ENCODE results near the gene TBCD.

The TBCD gene

GRCh38 chr17:82845163-82845807, 93.4 kb downstream of the TBCD start:
- Histone ChIP-seq H3K9me3 (replicated peaks; ENCODE audit: insufficient read depth, low read length) (no peaks in the 10 kb centered on the region), H3K36me3 (replicated peaks; ENCODE audit: insufficient read depth, low read length) (no peaks in the 10 kb centered on the region), H4K20me1 (ENCODE audit: insufficient read depth, low read length) (no peaks in the 10 kb centered on the region), H3K4me1 (ENCODE audit: low read length) (no peaks in the 10 kb centered on the region), H3K27ac (ENCODE audit: low read length) (no peak overlapping the region), H3K4me2 (ENCODE audit: low read depth, low read length) (no peak overlapping the region), H3K9me2 (replicated peaks; ENCODE audit: insufficient read depth, low read length) (no peaks in the 10 kb centered on the region), H3F3A (ENCODE audit: insufficient read depth, low read length) (no peaks in the 10 kb centered on the region), H3K79me2 (ENCODE audit: low read length) (no peaks in the 10 kb centered on the region), H3K4me3 (ENCODE audit: low read length) (no peak overlapping the region), H2AFZ (ENCODE audit: low read length) (no peak overlapping the region), H3K27me3 (replicated peaks; ENCODE audit: insufficient read depth, low read length) (no peaks in the 10 kb centered on the region), H3K9ac (ENCODE audit: low read length) (no peak overlapping the region)
- no peak for DNase-seq
- TF ChIP-seq CTCF (IDR thresholded peaks at IDR 0.05; ENCODE audit: low read length) = no peak

- no peak for DNase-seq
- Histone ChIP-seq H3K9me3 (replicated peaks; ENCODE audit: insufficient read depth, low read length) (no peaks in the 10 kb centered on the region), H3K9ac (ENCODE audit: low read length) (no peak overlapping the region), H3K4me1 (ENCODE audit: low read length) (no peaks in the 10 kb centered on the region), H3K9me2 (replicated peaks; ENCODE audit: insufficient read depth, low read length) (no peaks in the 10 kb centered on the region), H3F3A (ENCODE audit: insufficient read depth, low read length) (no peaks in the 10 kb centered on the region), H3K27ac (ENCODE audit: low read length) (no peak overlapping the region), H3K36me3 (replicated peaks; ENCODE audit: insufficient read depth, low read length) (no peaks in the 10 kb centered on the region), H2AFZ (ENCODE audit: low read length) (no peak overlapping the region), H3K27me3 (replicated peaks; ENCODE audit: insufficient read depth, low read length) (no peaks in the 10 kb centered on the region), H3K79me2 (ENCODE audit: low read length) (no peaks in the 10 kb centered on the region), H3K4me3 (ENCODE audit: low read length) (no peak overlapping the region), H4K20me1 (ENCODE audit: insufficient read depth, low read length) (no peaks in the 10 kb centered on the region), H3K4me2 (ENCODE audit: low read depth, low read length) (no peak overlapping the region)
- TF ChIP-seq CTCF (IDR thresholded peaks at IDR 0.05; ENCODE audit: low read length) = no peak
- TF ChIP-seq EZH2phosphoT487 (IDR thresholded peaks at IDR 0.05; ENCODE audit: low read length) = no peak
Measured at GRCh38 chr17:82846061-82846691, 94.3 kb downstream of the TBCD start.

- no peaks in the 10 kb centered on the region for H3K79me2 ChIP-seq (ENCODE audit: low read length)
- no peaks in the 10 kb centered on the region for H3K27me3 ChIP-seq (replicated peaks; ENCODE audit: insufficient read depth, low read length)
- H3K9me2 ChIP-seq (replicated peaks; ENCODE audit: insufficient read depth, low read length) = no peaks in the 10 kb centered on the region
- H3K9ac ChIP-seq (ENCODE audit: low read length) = no peak overlapping the region
- TF ChIP-seq CTCF (IDR thresholded peaks at IDR 0.05; ENCODE audit: low read length) (no peak), EZH2phosphoT487 (IDR thresholded peaks at IDR 0.05; ENCODE audit: low read length) (no peak)
- H4K20me1 ChIP-seq (ENCODE audit: insufficient read depth, low read length) = no peaks in the 10 kb centered on the region
- no peak overlapping the region for H2AFZ ChIP-seq (ENCODE audit: low read length)
- no peaks in the 10 kb centered on the region for H3K36me3 ChIP-seq (replicated peaks; ENCODE audit: insufficient read depth, low read length)
- no peak overlapping the region for H3K4me2 ChIP-seq (ENCODE audit: low read depth, low read length)
- no peaks in the 10 kb centered on the region for H3K9me3 ChIP-seq (replicated peaks; ENCODE audit: insufficient read depth, low read length)
- H3K27ac ChIP-seq (ENCODE audit: low read length) = no peak overlapping the region
- no peak overlapping the region for H3K4me3 ChIP-seq (ENCODE audit: low read length)
- DNase-seq = no peak
- H3K4me1 ChIP-seq (ENCODE audit: low read length) = no peaks in the 10 kb centered on the region
- no peaks in the 10 kb centered on the region for H3F3A ChIP-seq (ENCODE audit: insufficient read depth, low read length)
Measured at GRCh38 chr17:82848022-82848592, 96.2 kb downstream of the TBCD start.
